Suppressor macrophage treated with lipopolysaccharide for 4 hours (primary cell): Measurements from ENCODE around the gene TRAPPC14.
"Not testable (repeated sequence)": the region's sequence is repeated elsewhere in the genome, so short reads cannot be mapped to it uniquely, and the experiment has no call there.

ENCODE experiments used
- DNase-seq: peaks from one replicate; pipeline ENCODE4 v3.0.0-alpha.2; 2020

Gene TRAPPC14

GRCh38 chr7:100153708-100154535, 4.6 kb downstream of the TRAPPC14 start:
- DNase-seq: no peak

- no peak for DNase-seq
These were observed 5.4 kb downstream of the TRAPPC14 start for GRCh38 chr7:100152937-100153666.

GRCh38 chr7:100152404-100152803, 6.1 kb downstream of the TRAPPC14 start:
- peak; percentile 75 for DNase-seq

DNA sequence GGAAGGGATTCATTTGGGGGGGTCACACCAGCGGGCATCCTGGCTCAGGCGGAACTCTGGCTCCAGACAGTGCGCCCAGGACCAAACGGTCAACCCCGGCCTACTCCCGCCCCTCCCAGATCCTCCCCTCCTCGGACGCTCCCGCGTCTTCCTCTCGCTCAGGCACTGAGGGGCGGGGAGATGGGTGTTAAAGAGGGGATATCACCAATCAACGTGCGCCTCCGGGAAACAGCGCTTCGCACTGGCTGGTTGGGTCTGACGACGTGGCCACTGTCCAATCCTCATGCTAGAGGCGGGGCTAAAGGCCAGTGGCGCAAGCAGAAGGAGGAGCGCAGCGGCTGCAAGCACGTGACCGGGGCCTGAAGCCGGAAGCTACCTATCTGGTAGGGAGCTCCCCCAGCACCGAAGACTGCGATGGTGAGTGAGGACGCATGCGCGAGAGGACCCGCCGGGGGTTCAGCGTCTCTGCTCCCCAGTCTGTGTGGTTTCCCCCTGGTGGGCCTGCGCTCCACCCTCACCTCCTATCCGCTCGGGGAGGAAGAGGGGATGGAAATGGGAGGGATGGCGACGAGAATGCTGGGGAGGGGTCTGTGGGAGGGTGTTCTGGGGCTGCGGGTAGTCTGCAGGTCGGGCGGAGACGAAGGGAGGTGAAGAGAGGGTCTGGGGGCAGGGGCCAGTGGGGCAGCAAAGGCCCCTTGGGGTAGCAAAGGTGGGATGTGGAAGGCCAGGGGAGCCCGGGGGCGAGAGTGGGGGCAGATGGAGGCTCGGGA, 9.8 kb downstream of the TRAPPC14 start, which contains the start of gene LAMTOR4:
LAMTOR4 (plus strand) TSS at position 360 of the 770 bp plus-strand sequence; CDS start at position 415, 55 bp downstream.
- peak; percentile 99 for DNase-seq

GRCh38 chr7:100148225-100148558, 10.3 kb downstream of the TRAPPC14 start:
- no peak for DNase-seq

GRCh38 chr7:100147278-100147677, 11.2 kb downstream of the TRAPPC14 start:
- no peak for DNase-seq

GRCh38 chr7:100146350-100146749, 12.2 kb downstream of the TRAPPC14 start:
- not testable (repeated sequence) for DNase-seq

DNA sequence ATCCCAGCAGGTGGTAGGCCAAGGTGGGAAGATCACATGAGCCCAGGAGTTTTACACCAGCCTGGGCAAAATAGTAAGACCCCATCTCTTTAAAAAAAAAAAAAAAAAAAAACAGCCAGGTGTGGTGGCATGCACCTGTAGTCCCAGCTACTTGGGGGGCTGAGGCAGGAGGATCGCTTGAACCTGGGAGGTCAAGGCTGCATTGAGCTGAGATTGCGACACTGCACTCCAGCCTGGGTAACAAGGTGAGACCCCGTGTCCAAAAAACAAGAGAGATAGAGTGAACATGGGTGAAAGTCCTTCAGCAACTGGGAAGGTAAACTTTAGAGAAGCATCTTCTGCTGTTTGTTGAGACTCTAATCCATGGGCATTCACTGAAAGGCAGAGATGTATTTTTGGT, 16.1 kb downstream of the TRAPPC14 start:
- DNase-seq: no peak

DNA sequence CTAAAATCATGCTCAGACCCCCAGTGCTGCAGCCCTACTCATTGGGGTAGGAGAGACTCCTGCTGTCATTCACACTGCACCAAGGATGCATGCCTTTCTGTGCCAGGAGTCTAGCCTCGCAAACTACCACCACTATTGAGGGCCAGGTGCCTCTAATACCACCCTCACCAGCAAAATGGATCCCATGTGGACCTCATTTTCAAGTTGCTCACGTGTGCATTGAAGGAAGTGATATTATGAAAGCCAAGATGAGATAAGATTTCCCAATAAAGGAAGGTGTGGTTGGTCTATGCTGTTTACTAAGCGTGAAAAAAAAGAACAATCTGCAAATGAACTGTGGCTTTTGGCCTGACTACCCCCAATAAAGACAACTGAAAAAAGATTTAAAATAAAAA, 17.0 kb downstream of the TRAPPC14 start:
- DNase-seq: no peak

- DNase-seq: no peak
These were observed 20.4 kb downstream of the TRAPPC14 start for GRCh38 chr7:100137851-100138760.

- peak; percentile 71 for DNase-seq
These were observed 25.8 kb downstream of the TRAPPC14 start for GRCh38 chr7:100132697-100133151.

GRCh38 chr7:100132126-100132525, 26.4 kb downstream of the TRAPPC14 start:
- DNase-seq: no peak

- DNase-seq: peak; percentile 82
These were observed 27.7 kb downstream of the TRAPPC14 start for GRCh38 chr7:100130608-100131453.

GRCh38 chr7:100130220-100130607, 28.3 kb downstream of the TRAPPC14 start:
- not testable (repeated sequence) for DNase-seq

DNA sequence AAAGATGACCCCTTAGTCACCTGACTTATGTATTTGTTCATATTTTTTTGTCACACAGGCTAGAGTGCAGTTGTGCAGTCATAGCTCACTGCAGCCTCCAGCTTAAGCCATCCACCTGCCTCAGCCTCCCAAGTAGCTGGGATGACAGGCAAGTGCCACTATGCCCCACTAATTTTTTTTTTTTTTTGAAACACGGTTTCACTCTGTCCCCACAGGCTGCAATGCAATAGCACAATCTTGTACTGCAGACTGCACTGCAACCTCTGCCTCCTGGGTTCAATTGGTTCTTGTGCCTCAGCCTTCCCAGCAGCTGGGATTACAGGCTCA, 29.9 kb downstream of the TRAPPC14 start:
- DNase-seq: no peak

GRCh38 chr7:100127866-100128636, 30.5 kb downstream of the TRAPPC14 start:
- DNase-seq: no peak

- peak; percentile 92 for DNase-seq
These were observed 31.3 kb downstream of the TRAPPC14 start, which contains the start of gene MBLAC1 for GRCh38 chr7:100126931-100127865. MBLAC1 (plus strand) TSS chr7:100126967; CDS start chr7:100127396, 429 bp downstream.

DNA sequence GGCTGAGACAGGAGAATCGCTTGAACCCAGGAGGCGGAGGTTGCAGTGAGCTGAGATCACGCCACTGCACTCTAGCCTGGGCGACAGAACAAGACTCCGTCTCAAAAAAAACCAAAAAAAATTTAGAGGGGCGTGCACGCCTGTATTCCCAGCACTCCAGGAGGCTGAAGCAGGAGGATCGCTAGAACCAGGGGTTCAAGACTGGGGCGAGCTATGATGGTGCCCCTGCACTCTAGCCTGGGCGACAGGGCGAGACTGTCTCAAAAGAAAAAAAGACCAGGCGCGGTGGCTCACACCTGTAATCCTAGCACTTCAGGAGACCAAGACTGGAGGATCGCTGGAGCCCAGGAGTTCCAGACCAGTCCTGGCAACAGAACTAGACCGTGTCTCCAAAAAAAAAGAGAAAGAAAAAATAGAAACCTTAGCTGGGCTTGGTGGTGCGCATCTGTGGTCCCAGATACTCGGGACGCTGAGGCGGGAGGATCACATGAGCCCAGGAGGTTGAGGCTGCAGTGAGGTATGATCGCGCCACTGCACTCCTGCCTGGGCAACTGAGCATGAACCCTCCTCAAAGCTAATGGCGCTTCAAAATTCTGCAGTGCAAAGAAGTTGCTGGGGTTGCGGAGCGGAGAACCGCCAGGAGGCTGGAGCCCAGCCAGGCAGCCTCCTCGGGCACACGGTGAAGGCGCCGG, 32.1 kb downstream of the TRAPPC14 start:
- no peak for DNase-seq
